ENCODE measurements around the gene PPP1R11.
A peak's percentile ranks its signal among the peaks of the same experiment; 100 is the strongest.

DNA sequence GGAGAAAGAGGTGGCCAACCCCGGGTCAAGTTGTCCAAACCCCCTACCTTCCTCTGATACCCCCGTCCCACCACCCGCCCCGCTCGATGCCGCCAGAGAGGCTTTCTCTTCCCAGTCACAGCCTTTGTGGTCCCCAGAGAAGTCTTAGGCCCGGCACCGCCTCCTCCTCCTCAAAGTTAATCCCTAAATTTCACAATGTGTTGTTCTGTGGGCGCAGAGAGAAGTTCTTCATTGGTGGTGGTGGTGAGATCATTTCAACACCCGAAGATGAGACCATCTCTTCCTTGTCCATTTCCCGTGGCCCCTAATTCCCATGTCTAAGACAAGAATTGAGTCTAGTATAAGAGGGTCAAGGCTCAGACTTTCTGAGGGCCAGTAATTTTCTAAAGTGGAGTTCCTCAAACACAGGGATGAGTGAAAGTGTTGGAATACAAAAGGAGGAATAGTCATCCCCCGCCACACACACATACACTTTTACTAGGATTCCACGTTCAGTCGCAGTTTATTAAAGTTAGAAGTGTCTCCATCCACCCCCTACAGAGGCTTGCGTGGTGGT is 35.5 kb downstream of the PPP1R11 start:
- no peak for TF ChIP-seq POLR2A (IDR thresholded peaks at IDR 0.05; ENCODE audit: low read depth, low read length)
- peak; percentile 32; the same call in 1 of the 2 replicates for TF ChIP-seq CEBPB (IDR thresholded peaks at IDR 0.05; ENCODE audit: low read depth, low read length)
- TF ChIP-seq, protein P1, sequence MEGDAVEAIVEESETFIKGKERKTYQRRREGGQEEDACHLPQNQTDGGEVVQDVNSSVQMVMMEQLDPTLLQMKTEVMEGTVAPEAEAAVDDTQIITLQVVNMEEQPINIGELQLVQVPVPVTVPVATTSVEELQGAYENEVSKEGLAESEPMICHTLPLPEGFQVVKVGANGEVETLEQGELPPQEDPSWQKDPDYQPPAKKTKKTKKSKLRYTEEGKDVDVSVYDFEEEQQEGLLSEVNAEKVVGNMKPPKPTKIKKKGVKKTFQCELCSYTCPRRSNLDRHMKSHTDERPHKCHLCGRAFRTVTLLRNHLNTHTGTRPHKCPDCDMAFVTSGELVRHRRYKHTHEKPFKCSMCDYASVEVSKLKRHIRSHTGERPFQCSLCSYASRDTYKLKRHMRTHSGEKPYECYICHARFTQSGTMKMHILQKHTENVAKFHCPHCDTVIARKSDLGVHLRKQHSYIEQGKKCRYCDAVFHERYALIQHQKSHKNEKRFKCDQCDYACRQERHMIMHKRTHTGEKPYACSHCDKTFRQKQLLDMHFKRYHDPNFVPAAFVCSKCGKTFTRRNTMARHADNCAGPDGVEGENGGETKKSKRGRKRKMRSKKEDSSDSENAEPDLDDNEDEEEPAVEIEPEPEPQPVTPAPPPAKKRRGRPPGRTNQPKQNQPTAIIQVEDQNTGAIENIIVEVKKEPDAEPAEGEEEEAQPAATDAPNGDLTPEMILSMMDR (conservative IDR thresholded peaks at IDR 0.05; ENCODE audit: low read depth, low read length): no peak
- TF ChIP-seq MXI1 (IDR thresholded peaks at IDR 0.05; ENCODE audit: borderline replicate concordance, low read depth, low read length): no peak
- TF ChIP-seq BHLHE40 (IDR thresholded peaks at IDR 0.05; ENCODE audit: low read depth, low read length): no peak

Measured in IMR-90 (cell line).